Measurements from ENCODE around the gene SLC35F2.

GRCh38 chr11:107876141-107876540 is 17.6 kb upstream of the SLC35F2 start:
- TF ChIP-seq CTCF (IDR thresholded peaks at IDR 0.05) (no peak), POLR2A (IDR thresholded peaks at IDR 0.05) (no peak)

Data from right lobe of liver (tissue), 4 donors.